Calu3 (cell line): ENCODE data around the gene MTURN. TPM values are rescaled to one million over a fixed set of nuclear protein-coding genes. Genes with fewer than 3 reads are reported as not detected.

ENCODE experiments used
- BruUV-seq: library from RNA; stranded (reverse); fragments of 400-500 nt; replicated peaks from 2 replicates; lab custom pipeline; 2021; lab: Mats Ljungman, UMichigan
- CTCF ChIA-PET: fragments of 300-600 bp; sonication (Branson Sonifier 250); formaldehyde crosslinking; loops from one replicate; lab custom pipeline; 2022; ENCODE audit warnings: antibody characterized with exemption; lab: Charles Lee
- DNase-seq: peaks from one replicate; pipeline ENCODE4 v3.0.0; 2022
- H3K27ac Mint-ChIP-seq: one replicate; pipeline ENCODE4 v1.8.0; 2022; ENCODE audit warnings: mixed read lengths; ENCODE audit not compliant: unreplicated experiment
- H3K27me3 Mint-ChIP-seq: one replicate; pipeline ENCODE4 v1.8.0; 2022; ENCODE audit warnings: mixed read lengths; ENCODE audit not compliant: unreplicated experiment
- H3K36me3 Mint-ChIP-seq: one replicate; pipeline ENCODE4 v1.8.0; 2022; ENCODE audit warnings: mild to moderate bottlenecking, moderate library complexity, mixed read lengths; ENCODE audit not compliant: insufficient read depth, unreplicated experiment
- H3K4me1 Mint-ChIP-seq: one replicate; pipeline ENCODE4 v1.8.0; 2022; ENCODE audit warnings: mild to moderate bottlenecking, low read depth, mixed read lengths; ENCODE audit not compliant: unreplicated experiment
- H3K4me3 Mint-ChIP-seq: one replicate; pipeline ENCODE4 v1.8.0; 2022; ENCODE audit warnings: mild to moderate bottlenecking, low read depth, moderate library complexity, mixed read lengths; ENCODE audit not compliant: unreplicated experiment
- H3K9me3 Mint-ChIP-seq: one replicate; pipeline ENCODE4 v1.8.0; 2022; ENCODE audit warnings: low read depth, mixed read lengths; ENCODE audit not compliant: unreplicated experiment
- intact Hi-C: fragments of 100-400 bp; cut with micrococcal nuclease; formaldehyde crosslinking; loops from one replicate; pipeline ENCODE4 v1.10.0; 2022; ENCODE audit not compliant: unreplicated experiment
- total RNA-seq: library from RNA; stranded (reverse); gene quantifications from 2 replicates; pipeline ENCODE4 v1.2.3, GENCODE V29; 2022
- TF ChIP-seq, protein P1 (sequence below): fragments of 200-600 bp; IDR thresholded peaks from one replicate; pipeline ENCODE4 v1.8.0; 2022; ENCODE audit warnings: antibody characterized with exemption; ENCODE audit not compliant: unreplicated experiment

The MTURN gene
- total RNA-seq, 1 experiment from 2014 or later: 6.5 TPM

DNA sequence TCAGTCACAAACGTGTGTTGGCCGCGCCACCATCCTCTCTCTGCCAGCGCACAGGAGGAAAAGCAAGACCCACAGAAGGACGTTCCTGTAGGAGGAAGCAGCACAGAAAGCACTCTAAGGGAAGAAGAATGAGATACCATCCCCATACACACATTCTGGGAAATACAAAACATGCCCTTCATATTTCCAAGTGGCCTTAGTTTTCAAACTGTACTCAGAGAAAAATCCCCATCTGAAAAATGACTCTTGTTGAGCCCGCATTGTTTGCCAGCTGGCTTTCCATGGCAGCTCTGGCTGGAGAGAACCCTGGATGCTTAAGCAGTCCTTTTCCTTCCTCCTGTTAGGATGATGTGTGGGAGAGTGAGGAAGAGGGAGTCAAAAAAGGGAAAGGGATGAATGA is 33.1 kb downstream of the MTURN start:
- Mint-ChIP-seq H3K4me1 (peaks cover 34% of the 10 kb centered on the region), H3K27ac (no peak overlapping the region), H3K27me3 (peaks cover 18% of the 10 kb centered on the region), H3K4me3 (no peak overlapping the region), H3K36me3 (peaks cover 7% of the 10 kb centered on the region), H3K9me3 (no peaks in the 10 kb centered on the region)
- BruUV-seq: no TSS peak
- intact Hi-C loops: loop anchor here (10.0 kb wide), 1 partner anchor 87 kb away; no protein-coding TSS in a partner anchor
- no peak for DNase-seq
- CTCF ChIA-PET: no interaction called here
- TF ChIP-seq, protein P1, sequence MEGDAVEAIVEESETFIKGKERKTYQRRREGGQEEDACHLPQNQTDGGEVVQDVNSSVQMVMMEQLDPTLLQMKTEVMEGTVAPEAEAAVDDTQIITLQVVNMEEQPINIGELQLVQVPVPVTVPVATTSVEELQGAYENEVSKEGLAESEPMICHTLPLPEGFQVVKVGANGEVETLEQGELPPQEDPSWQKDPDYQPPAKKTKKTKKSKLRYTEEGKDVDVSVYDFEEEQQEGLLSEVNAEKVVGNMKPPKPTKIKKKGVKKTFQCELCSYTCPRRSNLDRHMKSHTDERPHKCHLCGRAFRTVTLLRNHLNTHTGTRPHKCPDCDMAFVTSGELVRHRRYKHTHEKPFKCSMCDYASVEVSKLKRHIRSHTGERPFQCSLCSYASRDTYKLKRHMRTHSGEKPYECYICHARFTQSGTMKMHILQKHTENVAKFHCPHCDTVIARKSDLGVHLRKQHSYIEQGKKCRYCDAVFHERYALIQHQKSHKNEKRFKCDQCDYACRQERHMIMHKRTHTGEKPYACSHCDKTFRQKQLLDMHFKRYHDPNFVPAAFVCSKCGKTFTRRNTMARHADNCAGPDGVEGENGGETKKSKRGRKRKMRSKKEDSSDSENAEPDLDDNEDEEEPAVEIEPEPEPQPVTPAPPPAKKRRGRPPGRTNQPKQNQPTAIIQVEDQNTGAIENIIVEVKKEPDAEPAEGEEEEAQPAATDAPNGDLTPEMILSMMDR: no peak

DNA sequence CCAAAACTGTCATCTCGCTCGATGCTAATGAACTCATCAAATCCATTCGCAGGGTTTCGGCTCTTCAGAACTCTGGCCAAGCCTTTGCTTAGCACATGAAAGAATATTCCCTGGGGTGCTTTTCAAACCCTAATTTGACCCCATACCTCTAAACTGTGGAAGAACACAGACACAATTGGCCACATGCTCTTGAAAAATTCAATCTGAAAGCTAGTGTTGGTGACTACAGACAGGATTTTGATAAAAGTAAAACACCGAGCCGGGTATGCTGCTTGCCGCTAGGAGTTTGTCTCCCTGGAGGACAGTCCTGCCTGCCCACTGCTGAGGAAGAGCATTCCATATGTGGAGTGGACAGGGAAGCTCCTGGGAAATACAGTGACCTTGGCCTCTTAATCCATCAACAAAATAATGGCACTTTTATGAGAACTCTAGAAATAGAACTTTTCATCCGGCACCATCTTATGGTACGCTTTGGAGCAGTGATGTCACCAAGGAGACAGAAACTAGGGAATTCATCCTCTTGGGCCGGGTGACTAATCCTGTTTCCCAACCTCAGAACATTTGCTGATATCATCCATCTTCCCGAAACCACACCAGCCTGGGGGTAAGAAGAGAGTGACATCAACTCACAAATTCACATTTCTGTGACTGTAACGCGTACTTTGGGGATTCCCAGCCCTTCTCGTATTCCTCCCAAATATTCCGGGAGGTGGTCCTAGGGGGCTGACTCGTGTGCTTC is 34.2 kb downstream of the MTURN start:
- BruUV-seq: no TSS peak
- Mint-ChIP-seq H3K4me3 (no peak overlapping the region), H3K9me3 (no peaks in the 10 kb centered on the region), H3K27ac (no peak overlapping the region), H3K27me3 (peaks cover 18% of the 10 kb centered on the region), H3K36me3 (peaks cover 7% of the 10 kb centered on the region), H3K4me1 (peaks cover 32% of the 10 kb centered on the region)
- TF ChIP-seq, protein P1: no peak
- intact Hi-C loops: loop anchor here (10.0 kb wide), 1 partner anchor 86 kb away; no protein-coding TSS in a partner anchor
- CTCF ChIA-PET: no interaction called here
- no peak for DNase-seq

DNA sequence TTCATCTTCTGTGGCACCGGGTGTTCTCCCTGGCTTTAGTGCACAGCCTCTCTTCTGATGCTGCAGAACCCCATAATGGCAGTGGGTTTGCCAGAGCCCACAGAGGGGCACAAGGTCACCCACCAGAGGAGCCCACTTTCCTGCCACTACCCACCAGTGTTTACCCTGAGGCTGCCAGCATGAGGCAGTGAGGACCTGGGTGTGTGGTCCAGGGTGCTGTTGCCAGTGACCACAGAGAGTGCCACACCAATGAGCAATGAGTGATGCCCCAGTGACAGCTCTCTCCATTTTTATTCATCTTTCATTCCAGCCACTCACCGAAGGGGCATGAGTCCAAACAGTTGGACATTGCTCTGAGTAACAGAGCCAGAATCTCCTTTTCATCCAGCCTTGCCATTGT is 34.8 kb downstream of the MTURN start:
- no peak overlapping the region for H3K27ac Mint-ChIP-seq
- H3K27me3 Mint-ChIP-seq: peaks cover 18% of the 10 kb centered on the region
- no peak for DNase-seq
- peaks cover 7% of the 10 kb centered on the region for H3K36me3 Mint-ChIP-seq
- peaks cover 27% of the 10 kb centered on the region for H3K4me1 Mint-ChIP-seq
- H3K9me3 Mint-ChIP-seq: no peaks in the 10 kb centered on the region
- BruUV-seq: no TSS peak
- CTCF ChIA-PET: no interaction called here
- H3K4me3 Mint-ChIP-seq: no peak overlapping the region
- TF ChIP-seq, protein P1: no peak
- intact Hi-C loops: loop anchor here (10.0 kb wide), 1 partner anchor 85 kb away; no protein-coding TSS in a partner anchor

DNA sequence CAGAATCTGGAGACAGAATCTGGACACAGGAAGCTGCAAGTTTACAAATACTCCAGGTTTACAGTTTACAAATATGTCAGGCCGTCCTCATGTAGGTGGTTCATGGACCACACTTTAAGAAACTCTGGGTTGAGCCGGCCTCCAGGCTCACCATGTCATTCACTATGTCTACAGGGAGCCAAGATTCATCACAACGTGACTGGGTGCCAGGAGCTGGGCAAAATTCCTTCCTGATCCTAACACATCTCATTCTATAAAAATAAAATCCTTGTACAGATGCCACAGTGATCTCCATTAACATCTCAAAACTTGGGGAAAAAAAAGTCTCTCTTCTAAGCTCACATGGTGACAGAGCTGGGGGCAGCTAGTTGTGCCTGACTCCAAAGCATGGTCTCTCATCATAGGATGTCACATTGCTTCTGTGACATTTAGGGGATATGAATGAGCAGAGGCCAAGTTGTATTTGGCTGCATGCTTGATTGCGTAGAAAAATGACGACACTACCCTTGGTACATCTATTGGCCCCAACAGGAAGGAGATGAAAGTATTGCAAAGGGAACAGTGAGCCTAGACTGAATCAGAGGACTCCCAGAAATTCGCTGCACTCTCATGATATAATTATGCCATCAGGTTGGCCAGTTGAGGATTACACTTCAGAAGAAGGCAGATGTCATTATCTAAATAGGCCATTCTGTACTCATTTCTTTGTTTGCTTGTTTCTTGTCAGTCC is 35.9 kb downstream of the MTURN start:
- H3K4me3 Mint-ChIP-seq: no peak overlapping the region
- peaks cover 7% of the 10 kb centered on the region for H3K36me3 Mint-ChIP-seq
- BruUV-seq: no TSS peak
- intact Hi-C loops: no loop called here
- no peak for DNase-seq
- CTCF ChIA-PET: interaction anchor here (1.6 kb wide), 1 partner anchor 13 kb away, joined by 3 read pairs; no protein-coding TSS in a partner anchor
- peaks cover 18% of the 10 kb centered on the region for H3K27me3 Mint-ChIP-seq
- no peaks in the 10 kb centered on the region for H3K9me3 Mint-ChIP-seq
- H3K27ac Mint-ChIP-seq: no peak overlapping the region
- TF ChIP-seq, protein P1: no peak
- H3K4me1 Mint-ChIP-seq: peaks cover 21% of the 10 kb centered on the region
